GM18507 (cell line): ENCODE measurements around the gene FAXC.
A peak's percentile ranks its signal among the peaks of the same experiment; 100 is the strongest.
"Not testable (repeated sequence)": the region's sequence is repeated elsewhere in the genome, so short reads cannot be mapped to it uniquely, and the experiment has no call there.

Source experiments
- DNase-seq: peaks from one replicate; pipeline ENCODE4 v3.0.0; 2011; ENCODE audit warnings: low read depth; ENCODE audit not compliant: insufficient read length; ENCODE audit errors: extremely low spot score
- FAIRE-seq: peaks from 2 replicates; lab custom pipeline; 2011; peaks lifted over from hg19 to GRCh38; lab: Jason Lieb, UNC

The FAXC gene

DNA sequence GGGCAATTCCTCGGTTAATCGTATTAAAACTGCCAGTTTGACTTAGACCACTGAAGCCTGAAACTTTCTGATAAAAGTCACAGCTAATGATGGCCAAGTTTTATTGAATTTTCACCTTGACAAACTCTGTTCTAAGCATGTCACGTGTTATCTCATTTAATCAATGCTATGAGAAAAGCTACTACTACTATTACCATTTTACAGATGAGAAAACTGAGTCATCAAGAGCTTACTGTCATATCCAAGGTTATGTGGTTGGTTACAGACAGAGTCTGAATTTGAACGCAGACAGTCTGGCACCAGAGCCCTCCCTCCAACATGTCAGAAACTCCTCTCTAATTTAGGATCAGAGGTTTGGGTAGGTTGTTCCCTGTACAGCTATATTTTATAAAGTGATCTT is 4.3 kb downstream of the FAXC start:
- DNase-seq = no peak
- FAIRE-seq = no peak

DNA sequence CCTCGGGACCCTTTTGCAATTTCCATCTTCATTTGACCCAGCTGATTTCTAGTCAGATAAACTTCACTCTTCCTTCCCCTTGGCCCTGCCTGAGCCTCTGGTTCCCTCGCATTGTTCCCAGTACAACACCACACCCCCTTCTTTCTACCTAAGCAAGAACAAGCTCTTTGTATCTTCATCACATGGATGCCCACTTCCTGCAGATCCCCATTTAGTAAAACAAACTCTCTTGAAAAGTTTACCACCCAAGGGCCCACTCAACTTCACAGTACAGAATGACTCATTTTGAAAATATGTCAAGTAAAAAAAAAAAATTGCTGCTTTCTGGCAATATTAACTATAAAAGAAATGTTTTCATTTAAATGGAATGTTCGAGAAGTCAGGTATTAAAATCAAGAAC is 5.2 kb downstream of the FAXC start:
- FAIRE-seq = no peak
- DNase-seq = no peak

DNA sequence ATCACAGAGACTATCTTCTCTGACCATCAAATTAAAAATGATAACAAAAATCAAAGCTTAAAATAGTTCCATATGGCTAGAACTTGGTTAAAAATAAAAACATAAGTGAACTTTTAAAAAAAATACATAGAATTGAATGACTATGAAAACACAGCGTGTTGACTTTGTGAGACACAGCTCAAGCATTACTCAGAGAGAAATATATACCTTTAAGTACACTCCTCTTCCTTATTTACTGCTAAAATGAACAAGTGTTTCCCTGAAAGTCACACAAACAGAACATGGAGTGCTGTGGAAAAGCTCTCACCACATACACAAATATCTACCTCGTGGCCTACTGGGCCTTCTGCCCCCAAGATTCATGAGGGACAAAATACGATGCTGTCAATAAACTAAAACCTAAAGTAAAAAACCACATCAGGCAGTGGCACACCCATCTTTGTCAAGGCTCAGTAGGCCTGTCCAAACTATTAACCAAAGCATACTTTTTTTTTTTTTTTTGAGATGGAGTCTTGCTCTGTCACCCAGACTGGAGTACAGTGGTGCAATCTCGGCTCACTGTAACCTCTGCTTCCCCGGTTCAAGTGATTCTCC is 7.5 kb downstream of the FAXC start:
- FAIRE-seq (peak; percentile 12), DNase-seq (no peak)

DNA sequence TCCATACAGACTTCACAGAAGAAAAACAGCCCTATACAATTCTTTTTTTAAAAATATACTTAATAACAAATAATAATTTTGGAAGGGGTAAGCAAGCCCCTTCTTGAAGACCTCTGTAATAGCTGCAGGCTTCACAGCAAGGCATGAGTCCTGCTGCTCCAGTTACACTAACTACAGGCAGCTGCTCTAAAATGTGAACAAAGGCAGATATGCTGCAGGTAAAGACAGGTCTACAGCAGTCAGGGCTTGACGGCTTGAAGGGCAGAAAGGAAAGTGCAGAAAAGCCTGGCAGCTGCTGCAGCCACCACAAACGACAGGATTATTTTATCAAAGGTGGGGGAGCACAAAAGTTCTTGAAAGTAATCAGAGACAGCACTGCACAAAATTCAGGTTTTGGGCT is 11.3 kb downstream of the FAXC start:
- no peak for FAIRE-seq

DNA sequence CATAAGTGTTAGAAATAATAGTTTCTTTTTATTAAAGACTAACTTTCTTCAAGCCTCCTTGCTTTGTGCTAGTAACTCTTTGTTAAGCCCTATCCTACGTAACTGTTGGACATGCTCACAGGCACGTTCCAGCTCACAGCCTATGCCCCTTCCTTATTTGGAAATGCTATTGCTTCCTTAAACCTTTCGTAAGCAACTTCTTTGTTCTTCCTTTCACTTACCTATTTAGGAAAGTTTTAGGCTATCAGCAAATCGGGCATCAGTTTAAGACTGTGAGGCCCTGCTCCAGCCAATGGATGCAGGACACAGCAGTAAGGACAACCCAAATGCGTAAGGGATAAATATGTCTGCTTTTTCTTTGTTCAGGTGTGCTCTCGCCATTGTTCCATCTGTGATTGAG is 14.2 kb downstream of the FAXC start:
- FAIRE-seq, DNase-seq: not testable (repeated sequence)

More for the DNA sequence above, 11.3 kb downstream of the FAXC start:
- no peak for DNase-seq

DNA sequence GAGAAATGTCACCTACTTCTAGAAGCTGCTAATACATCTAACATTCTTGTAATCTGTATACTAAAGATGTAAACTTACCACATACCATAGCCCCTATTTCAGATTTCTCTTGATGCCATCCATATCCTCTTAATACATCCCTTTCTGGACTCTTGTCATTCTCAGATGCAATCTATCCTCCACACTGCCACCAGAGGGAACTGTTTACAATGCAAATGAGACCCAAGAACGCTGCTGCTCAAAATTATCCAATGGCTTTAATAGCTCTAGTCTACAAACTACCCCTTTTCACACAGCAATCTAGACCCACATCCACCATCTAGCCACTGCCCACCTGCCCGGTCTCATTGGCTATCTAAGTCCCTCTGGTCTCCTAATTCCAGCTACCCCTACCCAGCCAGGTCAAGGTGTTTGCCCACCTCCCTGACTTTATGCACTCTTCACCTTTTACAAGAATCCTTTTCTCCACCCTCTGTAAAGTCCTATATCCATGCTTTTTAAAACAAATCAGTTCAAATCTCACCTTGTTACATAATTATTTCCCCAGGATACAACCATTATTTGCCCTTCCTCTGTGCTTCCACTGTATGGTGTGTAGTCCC is 14.8 kb downstream of the FAXC start:
- FAIRE-seq = peak; percentile 89

DNA sequence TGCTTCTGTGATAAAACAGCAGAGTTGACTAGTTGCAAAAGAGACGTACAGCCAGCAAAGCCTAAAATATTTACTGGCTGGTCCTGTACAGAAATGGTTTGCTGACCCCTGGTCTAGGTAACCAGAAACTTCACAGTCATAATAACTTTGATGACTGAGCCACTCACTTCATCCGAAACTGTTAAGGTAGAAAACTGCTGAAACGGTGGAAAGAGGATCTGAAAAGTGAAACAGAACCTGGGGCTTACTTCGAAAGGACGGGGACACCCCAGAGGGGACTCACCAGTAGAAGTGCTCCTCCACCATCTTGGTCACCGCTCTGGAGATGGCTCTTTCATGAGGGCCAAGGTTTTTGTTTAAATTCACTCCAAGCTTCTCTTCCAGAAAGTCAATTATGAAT is 16.4 kb downstream of the FAXC start:
- peak; percentile 39 for DNase-seq
- FAIRE-seq = peak; percentile 99

More for the DNA sequence above, 14.8 kb downstream of the FAXC start:
- no peak for DNase-seq

DNA sequence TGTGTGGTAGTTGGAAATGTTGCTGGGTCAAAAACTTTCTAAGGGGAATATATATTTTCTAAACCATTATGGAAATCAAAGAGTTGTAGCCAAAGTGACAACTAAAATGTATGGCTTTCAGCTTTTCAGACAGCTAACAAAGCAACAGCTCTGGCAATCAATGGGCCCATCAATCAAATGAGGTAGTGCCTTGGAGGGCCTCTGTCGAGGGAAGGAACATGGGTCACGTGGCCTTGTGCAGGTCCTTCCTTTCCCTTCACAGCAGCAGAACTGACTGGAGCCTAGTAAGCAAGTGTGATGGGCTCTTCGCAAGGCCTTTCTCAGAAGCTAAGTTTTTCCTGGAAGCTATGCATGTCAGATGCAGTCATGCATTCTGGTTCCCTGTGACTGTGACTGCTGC is 17.9 kb downstream of the FAXC start:
- no peak for FAIRE-seq
- DNase-seq = no peak

DNA sequence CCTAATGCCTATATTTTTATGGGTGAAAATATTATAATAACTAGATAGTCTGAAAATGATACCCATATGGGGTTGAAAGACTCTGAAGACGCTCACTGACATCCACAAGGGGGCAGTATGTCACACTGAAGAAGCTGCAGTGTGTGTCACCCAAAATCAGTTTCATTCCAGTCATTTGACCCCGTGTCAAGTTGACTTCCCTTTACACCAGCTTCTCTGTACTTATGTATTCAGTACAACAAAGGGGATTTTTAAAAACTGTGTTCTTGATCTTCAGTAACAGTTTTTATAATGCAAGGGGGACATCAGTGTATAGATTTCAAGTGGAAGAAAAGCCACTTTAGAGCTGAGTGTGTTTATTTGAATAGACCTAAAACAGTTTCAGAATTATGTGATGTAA is 19.3 kb downstream of the FAXC start:
- FAIRE-seq (peak; percentile 93), DNase-seq (peak; percentile 58)

DNA sequence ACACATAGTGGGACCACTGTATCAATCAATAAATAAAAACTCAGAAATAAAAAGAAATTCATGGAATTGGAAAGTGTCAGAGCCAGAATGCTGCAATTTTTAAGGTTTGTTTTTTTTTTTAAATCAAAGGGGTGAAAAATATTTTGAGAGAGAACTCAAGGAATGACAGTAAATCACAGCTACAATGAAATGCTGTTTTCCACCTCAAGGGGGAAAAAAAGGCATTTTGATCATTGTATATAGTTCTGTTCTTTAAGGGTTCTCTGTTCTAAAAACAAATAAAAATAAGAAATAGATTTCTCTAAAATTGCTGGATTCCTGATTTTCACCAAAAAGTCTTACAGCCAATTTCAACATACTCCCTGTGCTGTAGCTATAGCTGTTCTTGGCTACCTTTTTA is 24.5 kb downstream of the FAXC start:
- no peak for FAIRE-seq
- no peak for DNase-seq

DNA sequence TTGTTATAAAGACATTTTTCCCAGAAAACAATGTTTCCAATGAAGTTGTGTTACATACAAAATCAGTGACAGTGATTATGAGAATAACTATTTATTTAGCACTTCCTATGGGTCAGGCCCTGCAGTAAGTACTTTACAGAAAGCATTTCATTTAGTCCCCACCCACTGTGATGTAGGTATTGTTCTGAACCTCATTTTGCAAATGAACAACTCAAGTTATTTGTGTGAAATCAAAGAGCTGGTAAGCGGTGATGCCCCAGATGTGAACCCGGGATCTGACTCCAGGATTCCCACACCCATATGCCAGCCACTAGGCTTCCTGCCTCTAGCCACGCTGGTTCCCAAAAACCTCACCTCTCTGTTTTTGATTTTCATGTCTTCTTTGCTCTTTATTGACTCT is 30.9 kb downstream of the FAXC start:
- DNase-seq = no peak
- FAIRE-seq = no peak

DNA sequence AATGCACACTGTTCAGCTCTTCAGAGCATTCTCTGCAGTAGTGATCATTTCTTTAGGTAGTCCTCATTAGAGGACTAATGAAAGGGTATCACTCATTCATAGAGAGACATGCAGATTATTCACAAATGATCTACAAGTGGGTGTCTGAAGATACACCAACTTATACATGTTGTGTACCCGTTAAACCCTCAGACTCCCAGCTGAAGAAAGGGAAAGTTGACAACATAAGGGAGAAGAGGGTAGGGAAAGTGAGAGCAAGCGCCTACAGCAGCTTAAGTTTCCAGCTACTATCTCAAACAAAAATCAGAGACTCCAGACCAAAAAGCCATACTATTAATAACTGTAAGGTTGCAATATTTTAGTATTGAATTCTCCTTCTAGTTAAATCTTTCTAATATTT is 37.1 kb downstream of the FAXC start:
- FAIRE-seq (no peak), DNase-seq (no peak)

DNA sequence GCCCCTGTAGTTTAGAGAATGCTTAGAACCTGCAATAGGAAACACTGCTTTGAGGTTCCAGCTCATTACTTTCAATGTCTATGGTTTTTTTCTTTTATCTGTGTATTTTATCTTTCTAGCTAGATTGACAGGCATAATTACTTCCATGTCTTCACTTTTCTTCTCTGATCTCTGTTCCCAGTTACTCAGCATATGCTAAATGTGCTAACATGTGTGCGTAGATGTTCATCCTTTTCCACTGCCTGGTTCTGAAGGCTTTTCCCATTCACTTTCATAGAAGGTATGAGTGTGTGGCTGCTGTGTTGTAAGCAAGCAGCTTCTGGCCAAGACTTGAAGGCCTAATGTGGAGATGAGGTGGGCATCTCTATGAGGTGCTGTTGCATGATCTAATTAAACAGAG is 38.9 kb downstream of the FAXC start:
- DNase-seq (no peak), FAIRE-seq (no peak)

DNA sequence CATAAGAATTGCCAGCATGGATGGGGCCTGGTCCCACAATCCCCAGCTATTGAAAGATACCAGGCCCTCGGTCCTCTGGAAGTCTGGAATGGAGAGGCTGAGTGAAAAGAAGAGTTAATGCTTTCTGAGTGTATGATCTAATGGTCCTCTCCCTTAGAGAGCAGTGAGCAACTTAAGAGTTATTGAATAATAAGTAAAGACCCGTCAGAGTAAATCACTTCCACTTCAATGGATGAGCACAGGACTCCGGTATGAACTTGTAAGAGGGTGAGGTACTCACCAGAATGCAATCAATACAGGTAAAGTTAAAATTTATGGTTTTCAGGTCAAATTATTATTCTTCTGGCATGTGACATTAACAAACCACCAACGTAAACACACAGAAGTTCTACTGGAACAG is 39.9 kb downstream of the FAXC start:
- FAIRE-seq = no peak

DNA sequence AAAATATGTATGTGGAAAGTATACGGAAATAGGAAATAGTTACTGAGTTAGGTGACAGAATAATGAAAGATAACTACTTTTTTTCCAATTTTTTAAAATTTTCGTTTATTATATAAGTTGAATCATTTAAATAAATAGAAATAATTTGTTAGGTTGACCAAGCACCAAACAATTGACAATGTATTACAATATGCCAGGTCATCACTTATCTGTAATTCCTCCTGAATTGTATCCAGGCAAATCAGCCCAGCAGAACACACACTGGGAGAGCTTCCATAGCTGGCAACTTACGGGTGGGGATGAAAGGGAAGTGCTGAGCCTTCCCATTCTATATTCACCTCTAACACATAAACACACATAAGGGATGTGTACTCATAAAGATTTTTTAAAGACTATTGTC is 40.7 kb downstream of the FAXC start:
- FAIRE-seq (no peak), DNase-seq (no peak)

More for the DNA sequence above, 39.9 kb downstream of the FAXC start:
- DNase-seq = no peak

DNA sequence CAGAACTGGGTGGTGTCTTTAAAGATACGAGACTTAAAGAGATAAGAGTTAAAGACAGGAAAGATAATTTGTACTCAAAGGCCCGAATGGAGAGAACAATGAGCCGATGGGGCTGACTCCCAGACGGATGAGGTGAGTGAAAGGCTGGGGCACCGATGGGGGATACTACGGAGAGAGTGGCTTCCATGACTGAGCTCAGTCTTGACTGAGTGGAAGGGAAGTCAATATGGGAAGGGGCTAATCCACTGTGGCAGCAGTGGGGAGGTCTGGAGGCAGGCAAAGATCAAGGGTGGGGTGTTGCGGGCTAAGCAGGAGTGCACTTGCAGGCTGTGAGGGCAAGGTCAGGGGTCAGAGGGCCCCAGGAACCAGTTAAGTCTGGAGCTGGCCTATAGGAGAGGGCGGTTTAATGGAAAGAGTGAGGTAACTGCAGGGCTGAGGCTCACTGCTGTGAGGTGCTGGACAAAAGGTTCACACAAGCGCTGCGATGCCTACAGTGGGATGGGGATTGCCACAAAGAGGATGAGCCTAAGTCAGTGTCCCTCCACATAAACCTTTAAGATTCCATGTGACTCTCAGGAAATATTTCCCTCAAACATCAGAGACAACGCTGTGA is 42.1 kb downstream of the FAXC start:
- FAIRE-seq (no peak), DNase-seq (no peak)

DNA sequence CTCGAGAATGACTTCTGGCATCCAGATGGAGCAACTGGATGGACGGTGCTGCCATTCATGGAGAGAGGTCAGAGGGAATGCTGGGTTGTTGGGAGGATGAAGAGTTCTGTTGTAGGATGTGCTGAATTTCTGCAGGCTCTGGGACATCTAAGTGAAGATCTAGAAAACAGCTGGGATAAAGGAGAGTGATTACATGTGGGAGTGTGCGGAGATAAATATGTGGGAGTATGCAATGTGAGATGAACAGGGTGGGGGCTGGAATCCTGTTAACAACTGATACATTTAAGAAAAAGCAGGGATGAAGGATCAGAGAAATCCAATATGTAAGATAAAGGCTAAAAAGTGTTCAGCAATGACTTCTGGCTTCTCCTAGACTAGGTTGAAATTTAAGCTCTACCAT is 43.1 kb downstream of the FAXC start:
- DNase-seq (no peak), FAIRE-seq (no peak)

DNA sequence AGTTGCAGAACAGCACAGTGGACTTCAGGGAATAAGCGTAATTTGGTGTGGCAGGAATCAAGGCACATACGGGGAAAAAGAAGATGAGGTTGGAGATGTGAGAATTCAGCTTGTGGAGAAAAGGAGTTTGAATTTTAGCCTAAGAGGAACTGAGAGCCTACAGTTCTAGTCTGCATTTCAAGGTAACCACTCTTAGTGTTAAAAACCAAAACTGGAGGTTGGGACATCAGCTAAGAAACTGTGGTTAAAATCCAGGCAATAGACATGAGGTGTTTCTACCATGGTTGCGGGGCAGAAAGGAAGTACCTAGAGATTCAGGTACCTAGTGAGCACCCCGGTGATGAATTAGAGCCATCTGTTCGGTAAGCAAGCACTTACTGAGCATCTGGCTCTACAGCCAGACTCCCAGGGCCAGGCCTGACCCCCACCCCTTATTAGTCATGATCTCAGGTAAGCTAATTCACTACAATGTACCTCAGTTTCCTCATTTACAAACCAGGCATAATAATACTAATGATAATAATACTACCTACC is 44.4 kb downstream of the FAXC start:
- FAIRE-seq = no peak

DNA sequence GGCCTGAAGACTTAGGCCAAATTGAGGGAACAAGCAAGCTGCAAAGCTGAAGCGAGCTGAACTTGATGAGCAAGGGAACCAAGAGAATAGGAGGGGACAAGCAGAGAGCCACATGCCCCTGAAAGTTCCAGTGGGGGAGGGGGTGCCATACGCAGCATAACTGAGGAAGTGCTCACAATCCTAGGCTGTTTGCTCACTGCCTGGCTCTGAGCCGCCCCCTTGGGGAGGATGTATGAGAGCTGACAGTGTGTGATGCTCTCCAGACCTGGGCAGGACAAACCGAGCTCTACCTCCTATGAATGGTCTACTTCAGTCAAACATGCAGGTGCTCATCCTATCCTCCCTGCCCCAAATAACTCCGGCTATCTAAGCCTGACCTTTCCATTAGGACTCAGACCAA is 52.1 kb downstream of the FAXC start:
- DNase-seq (no peak), FAIRE-seq (no peak)

More for the DNA sequence above, 44.4 kb downstream of the FAXC start:
- no peak for DNase-seq

DNA sequence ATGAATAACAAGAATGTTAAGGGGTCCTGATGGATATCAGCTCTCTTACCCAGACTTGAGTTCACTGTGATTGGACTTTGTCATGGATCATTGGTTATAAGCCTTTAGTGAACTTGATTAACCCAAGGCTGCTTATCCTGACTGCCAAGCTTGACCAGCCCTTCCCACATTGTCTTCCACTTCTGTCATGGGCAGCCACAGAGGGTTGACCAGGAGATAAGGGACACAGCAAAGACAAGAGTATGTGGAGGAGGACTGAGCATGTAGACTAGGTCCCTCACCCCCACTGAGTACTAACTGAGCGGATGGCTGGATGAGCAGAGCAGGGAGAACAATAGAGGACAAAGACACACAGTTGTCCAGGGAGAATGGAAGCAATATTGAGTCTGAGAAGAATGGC is 52.5 kb downstream of the FAXC start:
- DNase-seq (no peak), FAIRE-seq (no peak)

DNA sequence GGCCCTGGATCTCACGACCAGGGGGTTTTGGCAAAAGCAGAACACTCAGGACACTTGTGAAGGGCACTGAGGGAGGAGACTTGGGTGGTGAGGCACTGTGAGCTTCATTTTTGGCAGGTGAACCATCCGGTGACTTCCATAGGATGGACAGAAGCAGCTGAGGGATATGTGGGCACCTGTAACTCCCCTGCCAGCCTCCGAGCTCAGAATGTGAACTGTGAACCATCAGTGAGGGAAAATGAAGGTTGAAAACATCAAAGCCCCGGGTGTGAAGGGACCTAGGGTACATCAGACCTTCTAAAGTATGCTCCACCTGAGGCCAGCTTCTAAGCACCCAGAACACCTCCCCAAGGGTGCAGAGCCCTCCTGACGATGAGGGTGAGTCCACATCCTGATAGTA is 53.2 kb downstream of the FAXC start:
- DNase-seq (no peak), FAIRE-seq (no peak)
